Calu3 (cell line): Measurements from ENCODE around the gene NMRAL1. TPM values are rescaled to one million over a fixed set of nuclear protein-coding genes. Genes with fewer than 3 reads are reported as not detected.

Experiments used
- BruUV-seq: library from RNA; stranded (reverse); fragments of 400-500 nt; replicated peaks from 2 replicates; lab custom pipeline; 2021; lab: Mats Ljungman, UMichigan
- CTCF ChIA-PET: fragments of 300-600 bp; sonication (Branson Sonifier 250); formaldehyde crosslinking; loops from one replicate; lab custom pipeline; 2022; ENCODE audit warnings: antibody characterized with exemption; lab: Charles Lee
- DNase-seq: peaks from one replicate; pipeline ENCODE4 v3.0.0; 2022
- H3K27ac Mint-ChIP-seq: one replicate; pipeline ENCODE4 v1.8.0; 2022; ENCODE audit warnings: mixed read lengths; ENCODE audit not compliant: unreplicated experiment
- H3K27me3 Mint-ChIP-seq: one replicate; pipeline ENCODE4 v1.8.0; 2022; ENCODE audit warnings: mixed read lengths; ENCODE audit not compliant: unreplicated experiment
- H3K36me3 Mint-ChIP-seq: one replicate; pipeline ENCODE4 v1.8.0; 2022; ENCODE audit warnings: mild to moderate bottlenecking, moderate library complexity, mixed read lengths; ENCODE audit not compliant: insufficient read depth, unreplicated experiment
- H3K4me1 Mint-ChIP-seq: one replicate; pipeline ENCODE4 v1.8.0; 2022; ENCODE audit warnings: mild to moderate bottlenecking, low read depth, mixed read lengths; ENCODE audit not compliant: unreplicated experiment
- H3K4me3 Mint-ChIP-seq: one replicate; pipeline ENCODE4 v1.8.0; 2022; ENCODE audit warnings: mild to moderate bottlenecking, low read depth, moderate library complexity, mixed read lengths; ENCODE audit not compliant: unreplicated experiment
- H3K9me3 Mint-ChIP-seq: one replicate; pipeline ENCODE4 v1.8.0; 2022; ENCODE audit warnings: low read depth, mixed read lengths; ENCODE audit not compliant: unreplicated experiment
- intact Hi-C: fragments of 100-400 bp; cut with micrococcal nuclease; formaldehyde crosslinking; loops from one replicate; pipeline ENCODE4 v1.10.0; 2022; ENCODE audit not compliant: unreplicated experiment
- total RNA-seq: library from RNA; stranded (reverse); gene quantifications from 2 replicates; pipeline ENCODE4 v1.2.3, GENCODE V29; 2022
- TF ChIP-seq, protein P1 (sequence below): fragments of 200-600 bp; IDR thresholded peaks from one replicate; pipeline ENCODE4 v1.8.0; 2022; ENCODE audit warnings: antibody characterized with exemption; ENCODE audit not compliant: unreplicated experiment

The NMRAL1 gene
- total RNA-seq, 1 experiment from 2014 or later, result 101 TPM

DNA sequence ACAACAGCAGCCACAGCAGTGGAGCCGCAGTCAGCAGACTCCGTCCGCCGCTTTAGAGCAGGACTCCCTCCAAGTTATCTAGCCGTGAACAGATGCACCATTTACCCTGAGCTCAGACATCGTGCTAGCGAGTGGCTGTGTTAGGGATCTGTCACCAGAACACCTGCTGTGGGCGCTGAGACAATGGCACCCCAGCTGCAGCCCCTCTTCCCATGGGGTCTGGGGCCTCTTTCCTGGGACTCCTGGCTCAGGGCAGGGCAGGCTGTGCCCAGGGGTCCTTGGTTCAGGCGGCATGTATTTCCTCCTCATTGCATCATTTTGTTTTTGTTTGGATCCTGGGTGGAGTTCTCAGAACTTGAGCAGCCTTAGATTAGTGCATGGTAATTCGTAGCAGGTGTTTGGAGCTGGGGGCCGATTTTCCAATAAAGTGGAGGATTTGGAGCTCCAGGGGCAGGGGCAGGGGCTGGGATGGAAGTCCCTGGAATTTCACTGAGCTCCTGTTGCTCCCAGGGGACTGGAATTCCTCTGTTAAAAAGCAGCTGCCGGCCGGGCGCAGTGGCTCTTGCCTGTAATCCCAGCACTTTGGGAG, 23.4 kb downstream of the NMRAL1 start:
- no TSS peak for BruUV-seq
- H3K36me3 Mint-ChIP-seq, result peaks cover 81% of the 10 kb centered on the region
- TF ChIP-seq, protein P1, sequence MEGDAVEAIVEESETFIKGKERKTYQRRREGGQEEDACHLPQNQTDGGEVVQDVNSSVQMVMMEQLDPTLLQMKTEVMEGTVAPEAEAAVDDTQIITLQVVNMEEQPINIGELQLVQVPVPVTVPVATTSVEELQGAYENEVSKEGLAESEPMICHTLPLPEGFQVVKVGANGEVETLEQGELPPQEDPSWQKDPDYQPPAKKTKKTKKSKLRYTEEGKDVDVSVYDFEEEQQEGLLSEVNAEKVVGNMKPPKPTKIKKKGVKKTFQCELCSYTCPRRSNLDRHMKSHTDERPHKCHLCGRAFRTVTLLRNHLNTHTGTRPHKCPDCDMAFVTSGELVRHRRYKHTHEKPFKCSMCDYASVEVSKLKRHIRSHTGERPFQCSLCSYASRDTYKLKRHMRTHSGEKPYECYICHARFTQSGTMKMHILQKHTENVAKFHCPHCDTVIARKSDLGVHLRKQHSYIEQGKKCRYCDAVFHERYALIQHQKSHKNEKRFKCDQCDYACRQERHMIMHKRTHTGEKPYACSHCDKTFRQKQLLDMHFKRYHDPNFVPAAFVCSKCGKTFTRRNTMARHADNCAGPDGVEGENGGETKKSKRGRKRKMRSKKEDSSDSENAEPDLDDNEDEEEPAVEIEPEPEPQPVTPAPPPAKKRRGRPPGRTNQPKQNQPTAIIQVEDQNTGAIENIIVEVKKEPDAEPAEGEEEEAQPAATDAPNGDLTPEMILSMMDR, result no peak
- intact Hi-C loops, result no loop called here
- no peak for DNase-seq
- CTCF ChIA-PET, result no interaction called here
- H3K27me3 Mint-ChIP-seq, result no peaks in the 10 kb centered on the region
- no peaks in the 10 kb centered on the region for H3K9me3 Mint-ChIP-seq
- no peak overlapping the region for H3K27ac Mint-ChIP-seq
- H3K4me3 Mint-ChIP-seq, result no peak overlapping the region
- H3K4me1 Mint-ChIP-seq, result no peaks in the 10 kb centered on the region

DNA sequence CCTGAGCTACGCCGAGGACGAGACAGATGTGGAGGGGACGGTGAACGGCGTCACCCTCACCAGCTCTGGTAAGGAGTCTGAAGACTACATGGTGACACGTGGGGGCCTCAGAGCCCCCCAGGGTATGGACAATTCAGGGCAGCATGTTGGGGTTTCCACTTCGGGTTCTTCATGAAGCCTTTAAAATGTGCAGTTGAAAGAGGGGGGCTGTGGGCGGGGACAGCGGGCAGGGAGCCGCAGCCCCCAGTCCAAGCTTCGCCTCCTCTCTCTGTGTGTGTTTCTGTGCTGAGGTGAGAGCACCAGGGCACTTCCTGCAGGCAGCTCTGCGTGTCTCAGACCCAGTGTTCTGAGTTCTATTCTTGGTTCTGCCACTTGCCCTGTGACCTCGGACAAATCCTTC, 24.0 kb downstream of the NMRAL1 start:
- BruUV-seq, result no TSS peak
- CTCF ChIA-PET, result no interaction called here

DNA sequence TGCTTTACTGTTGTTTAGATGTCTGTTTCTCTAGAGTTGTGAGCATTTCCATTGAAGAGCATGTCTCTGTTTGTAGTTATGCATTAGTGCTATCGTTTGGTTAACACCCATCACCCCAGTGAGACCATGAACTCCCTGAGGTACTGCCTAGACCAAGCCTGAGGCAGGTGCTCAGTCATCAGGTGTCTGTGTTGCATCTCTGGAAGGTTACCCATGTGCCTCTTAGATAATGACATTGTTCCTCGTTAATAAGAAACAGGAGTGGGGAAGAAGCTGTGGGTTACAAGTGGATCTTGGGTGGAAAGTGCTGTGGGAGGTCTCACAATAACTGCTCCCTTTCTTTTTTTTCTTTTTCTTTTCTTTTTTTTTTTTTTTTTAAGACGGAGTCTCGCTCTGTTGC, 30.4 kb downstream of the NMRAL1 start:
- Mint-ChIP-seq H3K27ac (no peak overlapping the region), H3K27me3 (no peaks in the 10 kb centered on the region), H3K36me3 (peaks cover 83% of the 10 kb centered on the region), H3K4me1 (no peaks in the 10 kb centered on the region), H3K9me3 (no peaks in the 10 kb centered on the region), H3K4me3 (no peak overlapping the region)
- BruUV-seq, result no TSS peak
- TF ChIP-seq, protein P1, result no peak
- intact Hi-C loops, result no loop called here
- no peak for DNase-seq
- CTCF ChIA-PET, result no interaction called here

More for the DNA sequence above, 24.0 kb downstream of the NMRAL1 start:
- no peaks in the 10 kb centered on the region for H3K27me3 Mint-ChIP-seq
- no peak overlapping the region for H3K27ac Mint-ChIP-seq
- no peaks in the 10 kb centered on the region for H3K4me1 Mint-ChIP-seq
- intact Hi-C loops, result no loop called here
- H3K4me3 Mint-ChIP-seq, result no peak overlapping the region
- peaks cover 81% of the 10 kb centered on the region for H3K36me3 Mint-ChIP-seq
- DNase-seq, result no peak
- no peaks in the 10 kb centered on the region for H3K9me3 Mint-ChIP-seq
- TF ChIP-seq, protein P1, result no peak

DNA sequence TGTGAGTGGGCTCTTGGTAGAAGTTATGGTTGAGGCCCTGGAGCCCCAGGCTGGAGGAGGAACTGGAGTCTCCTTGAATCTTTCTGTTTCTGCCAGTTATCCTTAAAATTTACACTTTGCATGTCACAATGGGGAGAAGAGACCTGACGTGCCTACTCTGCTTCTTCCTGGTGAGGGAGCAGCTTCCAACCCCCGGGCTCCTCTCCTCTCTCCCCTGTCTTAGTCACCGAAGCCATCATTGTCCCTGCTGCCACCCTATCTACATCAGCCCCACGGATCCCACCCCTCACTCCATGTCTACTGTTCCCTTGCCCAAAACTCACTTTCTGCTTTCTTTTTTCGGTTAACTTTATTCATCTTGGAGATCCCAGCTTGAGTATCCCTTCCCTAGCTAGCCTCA, 31.2 kb downstream of the NMRAL1 start:
- no TSS peak for BruUV-seq
- no peaks in the 10 kb centered on the region for H3K4me1 Mint-ChIP-seq
- DNase-seq, result no peak
- no peak overlapping the region for H3K27ac Mint-ChIP-seq
- H3K27me3 Mint-ChIP-seq, result no peaks in the 10 kb centered on the region
- CTCF ChIA-PET, result no interaction called here
- peaks cover 81% of the 10 kb centered on the region for H3K36me3 Mint-ChIP-seq
- H3K4me3 Mint-ChIP-seq, result no peak overlapping the region
- TF ChIP-seq, protein P1, result no peak
- intact Hi-C loops, result no loop called here
- H3K9me3 Mint-ChIP-seq, result no peaks in the 10 kb centered on the region
